ENCODE measurements around the gene GNG12.
A peak's percentile ranks its signal among the peaks of the same experiment; 100 is the strongest.

The GNG12 gene

DNA sequence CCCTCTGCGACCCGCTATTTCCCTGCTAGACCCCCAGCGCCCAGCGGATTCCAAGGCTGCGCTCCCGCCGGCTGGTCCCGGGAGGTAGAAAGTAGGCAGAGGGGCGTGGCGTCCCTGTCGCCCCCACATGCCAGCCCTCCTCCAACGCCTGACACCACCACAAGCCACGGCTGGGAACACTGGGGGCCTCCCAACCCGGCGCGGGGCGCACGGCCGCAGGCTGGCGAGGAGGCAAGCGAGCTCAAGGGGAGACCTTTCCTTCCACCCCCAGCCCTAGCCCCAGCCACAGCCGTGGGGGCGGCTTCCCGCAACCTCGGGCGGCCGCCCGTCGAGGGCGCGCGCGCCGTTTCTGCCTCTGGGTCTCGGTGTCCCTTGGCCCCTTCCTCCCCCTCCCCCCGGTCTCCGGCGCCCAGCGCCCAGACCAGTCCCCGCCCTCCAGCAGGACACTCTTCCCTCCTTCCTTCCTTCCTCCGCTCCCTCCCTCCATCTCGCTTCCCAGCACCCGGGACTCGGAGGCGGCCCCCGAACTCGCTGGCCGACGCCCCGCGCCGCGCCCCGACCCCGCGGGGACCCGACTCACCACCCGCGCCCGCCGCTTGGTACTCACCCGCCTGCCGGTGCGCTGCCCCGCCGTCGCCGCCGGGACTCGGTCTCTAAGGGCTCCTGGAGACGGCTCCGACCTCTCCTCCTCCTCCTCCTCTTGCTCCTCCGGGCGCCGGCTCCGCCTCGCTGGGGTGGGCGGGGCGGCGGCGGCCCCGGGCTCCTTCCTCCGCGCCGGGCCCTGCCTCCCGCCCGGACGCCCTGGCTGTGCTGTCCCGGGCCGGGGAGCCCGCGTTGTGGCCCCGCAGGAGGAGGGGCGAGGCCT is at the start of gene GNG12:
Gene GNG12 (minus strand): TSS at position 731 of the 865 bp plus-strand sequence. CDS start 125,781 bp downstream, outside the sequence.
- peak; percentile 93 for DNase-seq

DNA sequence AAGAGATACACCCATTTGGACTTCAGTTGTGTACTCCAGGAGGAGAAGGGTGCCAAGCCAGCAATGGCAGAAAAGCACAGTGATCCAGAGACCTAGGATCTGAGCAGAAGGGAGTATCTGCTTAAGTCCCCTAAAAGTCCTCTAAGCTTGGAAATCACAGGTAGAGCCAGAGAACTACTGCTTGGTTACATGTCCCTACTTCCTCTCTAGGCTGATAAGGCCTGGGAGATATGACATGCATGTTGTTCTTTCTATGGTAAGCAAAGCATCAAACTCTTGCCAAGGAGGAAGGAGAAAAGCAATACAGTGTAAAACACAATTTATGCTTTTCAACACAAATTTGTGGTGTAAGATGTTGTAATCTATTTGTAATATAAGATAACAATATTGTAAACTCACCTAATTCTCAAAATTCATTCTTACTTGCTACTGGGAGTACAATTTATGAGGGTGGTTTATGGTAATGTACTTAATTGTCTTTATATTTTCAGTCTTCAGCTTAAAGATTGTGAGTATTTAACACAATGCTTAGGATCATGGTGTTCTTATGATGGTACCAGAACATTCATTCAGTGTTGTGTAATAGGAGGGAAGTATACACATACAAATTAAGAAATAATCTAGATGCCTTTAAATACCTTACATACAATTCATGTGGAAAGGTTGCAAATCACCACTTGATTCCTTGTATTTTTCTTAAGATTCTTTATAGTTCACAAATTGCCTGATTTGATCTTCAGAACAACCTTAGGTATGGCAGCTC is 49.1 kb upstream of the GNG12 start:
- no peak for DNase-seq

DNA sequence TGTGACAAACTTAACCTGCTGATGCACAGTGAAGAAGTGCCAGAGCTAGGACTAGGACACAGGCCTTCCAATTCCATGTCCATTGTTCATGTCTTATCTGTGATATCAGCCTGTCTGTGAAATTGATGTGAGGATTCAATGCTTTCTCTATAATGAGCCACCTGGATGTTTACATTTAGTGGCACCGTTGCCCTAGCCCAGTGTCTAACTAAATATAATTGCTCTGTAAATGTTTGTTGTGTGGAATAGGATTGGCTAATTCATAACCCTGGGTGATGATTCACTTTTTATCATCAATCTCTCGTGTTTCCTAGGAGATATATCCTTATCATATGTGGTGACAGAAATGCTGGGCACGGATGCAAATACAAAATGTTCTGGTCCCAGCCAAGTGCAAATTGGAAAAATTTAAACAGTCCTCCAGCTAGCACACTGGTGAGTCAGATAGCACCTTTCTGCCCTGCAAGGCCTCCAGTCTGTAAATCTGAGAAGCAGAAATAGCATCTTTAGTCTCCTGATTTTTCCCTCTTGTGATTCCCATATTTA is 46.9 kb upstream of the GNG12 start:
- no peak for DNase-seq

DNA sequence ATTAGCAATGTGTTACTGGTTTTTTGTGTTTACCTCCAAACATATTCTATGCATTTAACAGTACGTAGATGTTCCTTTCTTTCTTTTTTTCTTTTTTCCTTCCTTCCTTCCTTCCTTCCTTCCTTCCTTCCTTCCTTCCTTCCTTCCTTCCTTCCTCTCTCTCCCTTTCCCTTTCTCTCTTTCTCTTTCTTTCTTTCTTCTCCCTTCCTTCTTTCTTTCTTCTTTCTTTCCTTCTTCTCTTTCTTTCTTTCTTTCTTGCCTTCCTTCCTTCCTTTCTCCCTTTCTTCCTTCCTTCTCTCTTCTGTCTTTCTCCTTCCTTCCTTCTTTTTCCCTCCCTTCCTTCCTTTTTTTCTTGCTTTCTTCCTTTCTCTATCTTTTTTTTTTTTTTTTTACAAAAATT is 46.2 kb upstream of the GNG12 start:
- DNase-seq, result no peak

DNA sequence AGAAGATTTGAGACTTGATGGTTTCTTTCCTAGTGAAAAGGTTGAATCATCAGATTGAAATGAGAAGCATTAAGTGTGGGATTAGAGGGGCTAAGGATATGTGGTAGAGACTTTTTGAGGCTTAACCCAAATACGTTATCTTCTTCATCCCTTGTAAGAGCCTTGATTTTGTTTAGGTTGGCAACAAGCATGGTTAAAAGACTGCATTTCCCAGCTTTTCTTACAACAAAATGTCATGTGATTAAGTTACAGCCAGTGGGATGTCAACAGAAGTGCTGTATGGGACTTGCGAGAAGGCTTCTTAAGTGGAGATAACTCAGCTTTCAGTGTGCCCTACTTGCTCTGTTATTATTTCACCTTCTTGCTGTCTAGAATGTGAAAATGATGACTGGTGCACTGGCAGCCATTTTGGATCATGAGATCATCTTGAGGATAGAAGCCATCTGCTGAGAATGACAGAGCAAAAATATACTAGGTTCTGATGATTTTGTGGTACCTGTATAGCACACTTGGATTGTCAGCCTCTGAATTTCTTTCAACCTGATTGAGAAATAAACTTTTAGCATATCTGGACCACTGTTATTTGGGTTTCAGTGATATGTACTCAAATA is 41.3 kb upstream of the GNG12 start:
- DNase-seq, result no peak

DNA sequence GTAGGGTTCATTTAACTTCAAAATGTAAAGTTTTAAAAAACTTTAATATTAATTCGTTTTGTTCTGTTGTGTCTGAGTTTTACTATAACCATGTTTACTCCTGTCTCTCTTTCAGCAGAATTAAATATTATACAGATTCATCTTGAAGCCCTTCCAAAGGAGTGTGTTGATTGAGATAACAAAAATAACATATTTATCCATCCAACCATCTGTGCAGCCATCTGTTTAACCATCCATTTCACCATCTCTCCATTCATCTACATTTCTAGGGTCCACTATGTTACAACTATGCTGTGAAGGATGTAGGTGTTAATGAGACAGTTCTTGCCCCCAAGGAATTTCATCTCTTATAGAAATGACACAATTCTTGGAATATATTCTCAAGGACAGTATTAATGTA is 36.0 kb upstream of the GNG12 start:
- no peak for DNase-seq

DNA sequence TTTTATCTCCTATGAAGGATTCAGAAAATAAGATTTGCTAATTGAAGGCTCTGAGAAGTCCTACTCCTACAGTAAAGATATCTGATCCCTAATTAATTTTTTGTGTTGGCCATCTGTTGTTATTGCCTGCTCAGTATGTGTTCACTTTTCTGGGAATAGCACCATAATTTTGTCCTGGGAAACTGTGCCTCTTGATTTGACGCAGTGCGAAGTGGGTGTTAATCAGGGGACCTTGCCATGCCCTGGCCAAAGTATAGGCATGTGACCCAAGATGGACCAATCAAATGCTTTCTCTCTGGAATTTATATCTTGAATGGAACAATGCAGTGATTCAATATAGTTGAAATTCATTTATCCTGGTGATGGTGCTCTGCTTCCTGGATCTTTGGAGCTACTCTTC is 30.4 kb upstream of the GNG12 start:
- no peak for DNase-seq

DNA sequence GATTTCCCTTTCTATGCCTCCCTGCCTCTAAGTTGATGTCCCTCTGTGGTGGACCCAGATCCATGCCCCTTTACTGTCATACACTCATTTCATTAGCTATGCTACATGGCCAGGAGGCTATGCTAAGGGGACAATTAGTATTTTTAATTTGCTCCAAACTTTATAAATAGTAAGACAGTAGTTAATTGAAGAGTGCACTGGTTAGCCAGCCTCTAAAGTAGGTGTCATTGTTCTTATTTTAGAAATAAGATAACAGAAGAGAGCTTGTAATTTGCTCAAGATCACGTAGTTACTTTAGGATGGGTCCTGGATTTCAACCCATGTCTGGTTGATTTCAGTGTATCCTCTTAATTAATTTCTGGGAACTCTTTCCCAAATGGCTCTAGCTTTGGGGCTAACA is 29.4 kb upstream of the GNG12 start:
- DNase-seq, result no peak

DNA sequence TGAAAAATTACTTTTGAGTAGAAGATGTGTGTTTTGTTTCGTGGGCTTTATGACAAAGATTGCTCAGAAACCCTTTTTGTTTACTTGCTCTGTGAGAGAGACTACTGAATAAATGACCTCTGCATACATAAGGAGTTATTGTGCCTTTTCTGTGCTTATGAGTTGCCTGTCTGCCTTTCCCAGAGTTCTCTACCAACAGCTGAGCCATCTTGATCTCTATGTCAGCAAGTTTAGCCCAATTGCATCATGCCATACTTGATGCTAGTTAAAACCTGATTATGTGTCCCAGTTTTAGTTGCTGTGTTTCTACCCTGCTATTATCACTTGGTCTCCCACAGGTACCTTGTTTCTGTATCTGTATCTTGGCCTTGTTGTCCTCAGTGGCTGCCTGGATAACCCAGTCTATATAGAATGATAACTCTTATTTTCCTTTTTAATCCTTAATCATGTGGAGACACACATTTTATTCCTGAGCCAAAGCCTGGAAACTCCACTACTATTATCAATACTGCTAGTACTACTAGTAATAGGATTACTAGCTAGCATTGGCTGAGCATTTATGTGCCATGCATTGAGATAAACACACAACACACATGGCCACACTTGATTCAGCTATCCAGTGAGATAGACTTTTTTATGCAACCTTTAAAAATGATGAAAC is 28.7 kb upstream of the GNG12 start:
- DNase-seq, result no peak

DNA sequence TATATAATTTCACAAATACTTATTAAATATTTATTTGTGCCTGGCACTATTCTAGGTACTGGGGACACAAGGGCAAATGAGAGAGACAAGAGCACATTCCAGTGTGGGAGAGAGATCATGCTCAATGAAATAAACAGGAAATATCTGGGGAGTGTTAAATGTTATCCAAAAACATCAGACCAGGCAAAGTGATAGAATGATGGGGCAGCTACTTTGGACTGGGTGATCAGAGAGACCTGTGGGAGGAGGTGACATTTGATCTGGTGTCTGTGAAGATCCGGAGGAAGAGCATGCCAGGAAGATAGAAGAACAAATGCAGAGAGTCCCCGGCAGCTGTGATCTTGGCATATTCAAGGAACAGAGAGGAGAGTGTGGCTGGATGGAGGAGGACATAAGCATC is 27.5 kb upstream of the GNG12 start:
- no peak for DNase-seq

DNA sequence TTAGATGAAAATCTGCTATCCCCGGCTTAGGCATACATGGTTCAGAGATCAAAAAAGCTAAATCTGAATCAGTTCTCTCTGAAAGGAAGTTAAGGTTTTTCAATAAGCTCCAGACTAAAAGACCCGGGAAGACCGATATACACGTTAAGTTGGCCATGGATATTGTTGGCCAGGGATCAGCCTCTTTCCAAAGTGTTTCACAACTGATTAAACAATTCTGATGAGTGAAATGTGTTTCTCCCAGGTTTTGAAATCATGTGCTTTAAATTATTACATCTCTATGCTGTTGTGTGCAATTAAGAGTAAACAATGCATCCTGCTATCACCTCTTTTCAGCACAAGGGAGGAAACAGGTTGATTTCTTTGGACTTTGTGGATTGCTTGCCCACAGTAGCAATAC is 23.7 kb upstream of the GNG12 start:
- DNase-seq, result no peak

DNA sequence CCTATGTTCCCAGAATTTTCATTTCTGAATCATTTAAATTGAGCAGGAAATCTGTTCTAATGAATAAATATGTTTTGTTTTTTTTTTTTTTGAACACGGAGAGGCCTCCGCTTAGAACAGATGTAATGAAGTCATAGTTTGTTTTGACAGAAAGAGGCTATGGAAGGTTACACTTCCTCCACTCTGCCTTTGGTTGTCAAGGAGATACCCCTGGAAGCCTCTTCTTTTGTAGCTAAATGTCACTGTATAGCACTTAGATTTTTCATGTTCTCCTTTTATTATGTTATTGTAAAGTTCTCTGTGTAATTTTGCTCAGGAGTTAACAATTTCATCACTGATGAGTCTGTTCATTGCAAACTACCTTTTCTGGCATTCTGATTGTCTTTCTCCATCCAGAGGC is 22.7 kb upstream of the GNG12 start:
- no peak for DNase-seq

DNA sequence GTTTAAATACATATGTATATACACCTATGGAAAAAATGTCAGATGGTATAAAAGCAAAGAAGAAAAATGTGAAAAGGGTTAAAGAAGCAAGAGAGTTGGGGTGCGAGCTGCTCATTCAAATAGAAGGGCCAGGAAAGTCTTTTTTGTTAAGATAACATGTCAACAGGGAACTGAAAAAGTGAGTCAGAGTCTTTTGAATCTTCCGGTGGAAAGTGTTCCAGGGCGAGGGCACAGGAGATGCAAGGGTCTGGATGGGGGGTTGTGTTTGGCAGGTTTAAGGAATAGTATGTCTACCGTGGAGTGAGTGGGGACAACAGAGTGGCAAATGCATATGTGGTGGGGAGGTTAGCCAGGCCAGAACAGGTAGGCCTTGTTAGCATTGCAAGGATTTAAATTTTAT is 22.2 kb upstream of the GNG12 start:
- DNase-seq, result no peak

DNA sequence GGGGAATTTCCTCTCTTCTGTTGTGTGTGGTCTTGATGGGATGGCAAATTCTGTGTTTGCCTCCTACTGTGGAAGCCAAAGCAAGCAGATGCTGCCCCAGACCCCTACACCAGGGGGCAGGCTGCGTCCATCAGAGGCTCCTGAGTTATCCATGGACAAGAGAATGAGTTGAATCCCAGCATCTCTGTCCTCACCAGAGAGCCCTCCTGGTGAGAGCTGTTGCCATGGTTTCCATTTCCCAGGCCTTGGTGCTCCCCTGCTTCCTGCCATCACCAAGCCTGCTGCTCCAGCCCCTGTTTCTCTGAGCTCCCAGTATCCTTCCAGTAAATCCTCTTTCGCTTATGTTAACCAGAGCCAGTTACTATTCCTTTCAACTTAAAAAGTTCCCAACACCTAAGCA is 20.4 kb upstream of the GNG12 start:
- DNase-seq, result peak; percentile 95

DNA sequence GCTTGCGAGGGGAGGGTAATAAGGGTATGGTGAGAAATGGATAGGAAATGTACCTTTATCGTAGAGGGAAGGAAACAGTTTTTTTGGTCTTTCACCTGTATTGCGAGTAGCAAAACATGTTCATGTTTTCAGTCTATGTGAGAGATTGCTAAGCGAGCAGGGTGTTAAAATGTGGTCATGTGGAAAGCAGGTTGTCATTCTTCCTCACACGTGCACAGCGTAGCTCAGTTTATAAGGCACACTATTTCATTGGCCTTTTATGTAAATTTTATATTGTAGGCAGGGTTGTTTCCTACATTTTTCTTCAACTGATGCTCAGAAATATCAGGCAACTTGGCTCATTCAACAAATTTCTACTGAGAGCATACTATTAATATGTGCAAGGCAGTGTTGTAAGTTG is 18.5 kb upstream of the GNG12 start:
- DNase-seq, result no peak

DNA sequence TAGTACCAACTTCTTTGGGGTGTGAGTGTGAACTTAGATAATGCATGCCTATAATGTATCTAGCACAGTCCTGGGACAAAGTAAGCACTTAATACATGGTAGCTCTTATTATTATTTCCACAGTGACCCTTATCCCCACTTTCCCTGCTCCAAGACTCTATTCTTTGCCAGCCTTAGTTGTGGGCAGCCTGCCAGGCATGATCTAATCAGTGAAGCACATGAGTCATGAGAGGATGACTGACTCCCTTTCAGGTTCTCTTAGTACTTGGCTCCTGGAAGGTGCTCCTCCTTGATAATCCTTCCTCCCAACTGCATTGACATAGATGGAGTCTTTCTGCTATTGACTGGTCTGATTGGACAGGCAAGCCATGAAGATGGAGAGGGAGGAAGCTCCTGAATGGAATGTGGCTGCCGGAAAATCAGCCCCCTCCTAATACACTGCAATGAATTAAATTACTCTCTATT is 17.4 kb upstream of the GNG12 start:
- peak; percentile 56 for DNase-seq

DNA sequence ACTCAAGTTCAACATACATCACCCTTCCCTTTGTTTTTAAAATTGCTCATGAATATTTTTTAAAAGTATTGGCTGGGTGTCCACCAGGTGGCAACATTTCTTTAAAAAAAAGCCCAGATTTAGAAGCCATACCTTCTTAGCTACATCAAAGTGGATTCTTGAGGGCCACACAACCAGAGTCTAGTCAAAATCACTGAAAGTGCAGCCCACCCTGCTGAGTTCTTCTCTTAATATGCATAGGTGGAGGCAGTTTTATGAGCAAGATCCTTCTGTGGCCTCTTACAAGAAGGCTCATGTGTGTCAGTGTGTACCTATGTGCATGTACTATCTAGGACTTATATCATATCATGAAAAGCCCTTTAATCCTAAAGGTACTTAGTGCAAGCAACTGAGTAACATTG is 16.9 kb upstream of the GNG12 start:
- no peak for DNase-seq

DNA sequence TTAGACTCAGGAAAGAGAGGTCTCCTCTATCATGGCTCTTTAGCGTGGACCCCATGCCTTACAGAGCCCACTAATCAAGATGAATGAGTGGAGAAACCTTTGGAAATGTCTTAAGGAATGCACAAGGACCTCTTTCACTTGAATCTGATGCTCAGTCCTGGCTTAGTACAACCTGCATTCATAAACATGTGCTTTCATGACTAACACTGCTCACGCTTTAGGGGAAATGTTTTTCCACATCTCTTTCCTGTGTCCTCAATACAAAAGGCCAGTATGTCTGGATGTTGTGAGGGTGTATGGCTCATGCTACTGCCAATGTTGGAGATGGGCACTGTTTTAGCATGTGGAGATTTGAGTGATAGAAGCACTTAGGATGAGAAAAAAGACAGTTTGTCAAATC is 14.2 kb upstream of the GNG12 start:
- no peak for DNase-seq

DNA sequence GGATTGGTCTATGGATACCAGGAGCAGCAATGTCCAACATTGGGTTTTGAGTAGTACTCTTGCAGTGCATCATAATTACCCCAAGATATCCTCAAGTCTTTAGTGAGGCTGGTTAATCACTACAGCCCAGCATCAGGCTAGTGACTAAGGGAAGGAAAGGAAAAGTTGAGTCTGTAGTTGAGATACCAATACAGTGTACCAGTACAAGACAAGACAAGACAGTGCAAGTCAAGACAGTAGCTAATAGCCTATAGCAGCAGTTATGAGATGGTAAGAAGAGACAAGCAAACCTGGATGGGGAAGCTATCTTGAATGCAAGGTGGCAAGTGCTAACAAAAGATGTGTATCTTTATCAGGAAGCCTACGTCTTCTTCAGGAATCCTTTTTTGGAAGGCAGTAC is 13.3 kb upstream of the GNG12 start:
- DNase-seq, result no peak

DNA sequence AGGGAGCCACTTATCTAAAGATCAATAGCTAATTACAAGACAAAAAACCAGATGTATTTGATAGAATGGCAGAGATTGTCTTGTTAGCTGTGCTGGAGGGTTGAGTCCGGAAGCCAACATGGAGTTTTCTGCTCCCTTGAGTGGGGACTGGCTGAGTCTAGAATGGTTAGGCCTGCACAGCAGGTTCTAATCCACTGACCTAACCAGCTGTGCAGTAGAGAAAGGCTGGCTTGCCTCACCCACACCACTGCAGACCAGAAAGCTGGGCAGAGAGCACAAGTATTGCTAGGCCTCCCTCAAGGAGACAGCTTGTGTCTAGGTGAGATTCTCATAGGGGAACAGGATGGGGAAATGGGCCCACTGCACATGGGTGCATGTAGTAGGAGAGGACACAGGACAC is 11.7 kb upstream of the GNG12 start:
- no peak for DNase-seq

DNA sequence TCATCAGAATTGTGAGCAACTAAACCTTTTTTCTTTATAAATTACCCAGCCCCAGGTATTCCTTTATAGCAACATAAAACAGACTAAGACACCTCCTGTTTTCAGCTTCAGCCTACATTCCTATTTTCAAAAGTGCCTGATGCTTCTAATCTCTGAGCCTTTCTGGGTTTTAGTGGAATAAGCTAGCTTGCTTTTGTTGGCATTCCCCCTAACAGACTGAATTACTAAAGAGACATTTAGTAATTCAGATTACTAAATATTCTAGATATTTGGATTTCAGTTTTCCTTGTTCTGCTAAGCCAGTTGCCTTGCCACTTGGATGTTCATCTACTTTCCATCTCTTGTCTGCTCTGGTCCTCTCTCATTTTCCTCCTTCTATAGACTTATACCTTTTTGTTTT is 10.5 kb upstream of the GNG12 start:
- DNase-seq, result no peak

DNA sequence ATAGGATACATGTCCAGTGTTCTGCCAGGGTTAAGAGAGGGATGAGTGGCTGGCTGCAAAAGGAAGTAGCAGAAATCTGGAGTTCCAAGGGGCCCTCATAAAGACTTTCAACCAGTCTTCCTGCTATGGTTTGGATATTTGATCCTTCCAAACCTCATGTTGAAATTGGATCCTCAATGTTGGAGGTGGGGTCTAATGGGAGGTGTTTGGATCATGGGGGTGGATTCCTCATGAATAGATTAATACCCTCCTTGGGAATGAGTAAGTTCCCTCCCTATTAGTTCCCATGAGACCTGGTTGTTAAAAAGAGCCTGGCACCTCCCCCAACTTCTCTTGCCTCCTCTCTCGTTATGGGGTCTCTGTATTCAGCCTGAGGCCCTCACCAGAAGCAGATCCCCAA is 10.1 kb upstream of the GNG12 start:
- no peak for DNase-seq

DNA sequence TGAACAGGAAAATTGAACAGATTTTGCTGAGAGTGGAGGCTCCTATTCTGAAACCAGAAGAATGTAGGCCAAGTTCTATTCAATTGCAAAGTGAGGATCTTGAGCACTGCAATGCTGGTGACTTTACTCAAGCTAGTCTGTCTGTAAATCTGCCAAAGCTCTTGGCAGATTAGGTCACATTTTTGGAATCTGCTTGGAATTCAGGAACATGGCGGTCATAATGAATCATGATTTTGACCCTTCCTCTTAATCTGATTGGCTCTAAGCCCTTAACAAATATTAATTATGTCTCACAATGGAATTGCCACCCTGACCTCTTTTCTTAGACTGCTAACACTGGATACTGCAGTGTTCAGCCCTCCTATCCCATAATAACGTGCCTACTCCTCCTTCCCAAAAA is 7.2 kb upstream of the GNG12 start:
- DNase-seq, result no peak
